Right cardiac atrium (tissue), 5 donors: ENCODE results near the gene ACTN1. TPM values are rescaled to one million over a fixed set of nuclear protein-coding genes. Genes with fewer than 3 reads are reported as not detected.

Source experiments
- ATAC-seq, 2 donors: fragments of 200-7000 bp; cut with Tn5 transposase; one replicate each; pipeline versions ENCODE4 v1.8.0 to v1.9.1; 2020; ENCODE audit warnings: moderate library complexity in 2 of 2, mild to moderate bottlenecking in 1 of 2
- DNase-seq, 3 donors: peaks; one replicate each; pipeline ENCODE4 v3.0.0-alpha.2; 2020
- H3K27ac ChIP-seq: one replicate; pipeline ENCODE4 v1.5.1; 2013; ENCODE audit warnings: mild to moderate bottlenecking, low read length, control low read depth, moderate library complexity
- H3K27me3 ChIP-seq: one replicate; pipeline ENCODE4 v1.6.1; 2013; ENCODE audit not compliant: control insufficient read depth, insufficient read depth
- H3K4me1 ChIP-seq: one replicate; pipeline ENCODE4 v1.6.1; 2013; ENCODE audit warnings: low read length; ENCODE audit not compliant: control insufficient read depth, insufficient read depth
- H3K4me3 ChIP-seq: one replicate; pipeline ENCODE4 v1.5.1; 2013; ENCODE audit warnings: low read length, control low read depth
- H3K9me3 ChIP-seq: one replicate; pipeline ENCODE4 v1.6.1; 2013; ENCODE audit warnings: low read length; ENCODE audit not compliant: control insufficient read depth
- WGBS: extraction: QIAGEN DNeasy Blood & Tissue Kit; methylation state at CpG from one replicate; pipeline ENCODE4 v1.1.7; 2013; 5-methylcytosine and 5-hydroxymethylcytosine counted together
- intact Hi-C, 4 donors: fragments of 100-400 bp; cut with DNase I; formaldehyde crosslinking; loops; one replicate each; pipeline versions ENCODE4 v1.11.0 to v1.14.0; 2022 to 2023
- polyA plus RNA-seq: library from polyadenylated mRNA; stranded (reverse); fragments of 200-250 nt; gene quantifications from one replicate; pipeline ENCODE4 v1.2.3, GENCODE V29; 2013
- total RNA-seq, 4 donors: library from RNA; stranded (reverse); fragmentation: NEBNext Ultra II Directional; extraction: Animal tissue kit (Norgen Biotek cat#: 25700); gene quantifications; one replicate each; pipeline ENCODE4 v1.2.1, GENCODE V29; 2021
- donor health status: healthy with polysubstance abuse.
- donor health status: DM: no; HTN: yes; CAD: no.
- donor health status: DM: no; HTN: no; CAD: no.
- donor health status: DM: no; HTN: yes; CAD: no; lungs with severe emphysema.
- donor health status: DM: yes; HTN: yes; CAD: no.

Gene ACTN1
- total and polyA plus RNA-seq, 5 donors: 80.5 to 305 (median 155) TPM

GRCh38 chr14:68913516-68913915 is 65.6 kb downstream of the ACTN1 start:
- H3K9me3 ChIP-seq: no peaks in the 10 kb centered on the region
- DNase-seq (peak in 1 of 3 donors; percentile 69), ATAC-seq (peak in 1 of 2 donors; percentile 17)
- intact Hi-C loops: loop anchor here (5.0 to 10.0 kb wide), 5 partner anchors 61 to 194 kb away; partner anchors contain the start of gene ACTN1 (in 2 of the 4)
- WGBS: 90% methylated on average over 3 of the region's 3 CpGs
- no peak overlapping the region for H3K4me3 ChIP-seq
- H3K27ac ChIP-seq: no peak overlapping the region
- no peaks in the 10 kb centered on the region for H3K27me3 ChIP-seq
- H3K4me1 ChIP-seq: peaks cover 3% of the 10 kb centered on the region

GRCh38 chr14:68911594-68912227 is 67.4 kb downstream of the ACTN1 start:
- peak; percentile 69 to 87 (median 82) for DNase-seq
- peak; percentile 78 to 84 for ATAC-seq
- no peaks in the 10 kb centered on the region for H3K9me3 ChIP-seq
- intact Hi-C loops: loop anchor here (5.0 to 10.0 kb wide), 5 partner anchors 63 to 196 kb away; partner anchors contain the start of gene ACTN1 (in 2 of the 4)
- H3K27ac ChIP-seq: no peak overlapping the region
- H3K4me1 ChIP-seq: peaks cover 3% of the 10 kb centered on the region
- H3K27me3 ChIP-seq: no peaks in the 10 kb centered on the region
- no peak overlapping the region for H3K4me3 ChIP-seq
- 42% methylated on average over 12 of the region's 12 CpGs for WGBS

- intact Hi-C loops: loop anchor here (5.0 to 10.0 kb wide), 5 partner anchors 64 to 197 kb away; partner anchors contain the start of gene ACTN1 (in 2 of the 4)
- Histone ChIP-seq H3K4me3 (no peak overlapping the region), H3K9me3 (no peaks in the 10 kb centered on the region), H3K4me1 (peaks cover 3% of the 10 kb centered on the region), H3K27me3 (no peaks in the 10 kb centered on the region), H3K27ac (no peak overlapping the region)
- WGBS: 69% methylated on average over 9 of the region's 9 CpGs
- peak in 1 of 3 donors; percentile 5 for DNase-seq
- ATAC-seq: no peak
Observed at GRCh38 chr14:68910540-68910939, 68.6 kb downstream of the ACTN1 start.

- no peak overlapping the region for H3K27ac ChIP-seq
- H3K4me3 ChIP-seq: no peak overlapping the region
- no peaks in the 10 kb centered on the region for H3K9me3 ChIP-seq
- DNase-seq (no peak), ATAC-seq (no peak)
- peaks cover 3% of the 10 kb centered on the region for H3K4me1 ChIP-seq
- WGBS: 89% methylated on average over 5 of the region's 5 CpGs
- H3K27me3 ChIP-seq: no peaks in the 10 kb centered on the region
- intact Hi-C loops: loop anchor here in 1 of 4 donors (10.0 kb wide), 1 partner anchor 186 kb away; no protein-coding TSS in a partner anchor
Observed at GRCh38 chr14:68908803-68909202, 70.3 kb downstream of the ACTN1 start.

GRCh38 chr14:68908201-68908600 is 70.9 kb downstream of the ACTN1 start:
- Histone ChIP-seq H3K9me3 (no peaks in the 10 kb centered on the region), H3K4me1 (peaks cover 3% of the 10 kb centered on the region), H3K4me3 (no peak overlapping the region), H3K27me3 (no peaks in the 10 kb centered on the region), H3K27ac (no peak overlapping the region)
- intact Hi-C loops: loop anchor here in 1 of 4 donors (10.0 kb wide), 1 partner anchor 187 kb away; no protein-coding TSS in a partner anchor
- DNase-seq (peak in 1 of 3 donors; percentile 22), ATAC-seq (no peak)
- WGBS: 81% methylated on average over 8 of the region's 8 CpGs

GRCh38 chr14:68906439-68906838 is 72.7 kb downstream of the ACTN1 start:
- no peak for ATAC-seq
- no peak overlapping the region for H3K27ac ChIP-seq
- no peaks in the 10 kb centered on the region for H3K4me1 ChIP-seq
- no peaks in the 10 kb centered on the region for H3K27me3 ChIP-seq
- DNase-seq: peak in 1 of 3 donors; percentile 38
- intact Hi-C loops: loop anchor here in 1 of 4 donors (10.0 kb wide), 1 partner anchor 188 kb away; no protein-coding TSS in a partner anchor
- WGBS: 73% methylated on average over 5 of the region's 5 CpGs
- H3K9me3 ChIP-seq: no peaks in the 10 kb centered on the region
- no peak overlapping the region for H3K4me3 ChIP-seq

- ATAC-seq: no peak
- 86% methylated on average over 16 of the region's 16 CpGs for WGBS
- H3K27ac ChIP-seq: no peak overlapping the region
- no peak overlapping the region for H3K4me3 ChIP-seq
- no peaks in the 10 kb centered on the region for H3K27me3 ChIP-seq
- no peaks in the 10 kb centered on the region for H3K9me3 ChIP-seq
- no peak for DNase-seq
- no peaks in the 10 kb centered on the region for H3K4me1 ChIP-seq
- intact Hi-C loops: loop anchor here in 1 of 4 donors (10.0 kb wide), 1 partner anchor 190 kb away; no protein-coding TSS in a partner anchor
Observed at GRCh38 chr14:68905107-68905895, 73.8 kb downstream of the ACTN1 start.

- DNase-seq: peak in 1 of 3 donors; percentile 24
- intact Hi-C loops: loop anchor here in 1 of 4 donors (10.0 kb wide), 1 partner anchor 192 kb away; no protein-coding TSS in a partner anchor
- Histone ChIP-seq H3K4me3 (no peak overlapping the region), H3K9me3 (no peaks in the 10 kb centered on the region), H3K27me3 (no peaks in the 10 kb centered on the region), H3K27ac (no peak overlapping the region), H3K4me1 (no peaks in the 10 kb centered on the region)
- 93% methylated on average over 14 of the region's 14 CpGs for WGBS
- no peak for ATAC-seq
Observed at GRCh38 chr14:68902357-68902756, 76.7 kb downstream of the ACTN1 start.

GRCh38 chr14:68899033-68899603 is 80.0 kb downstream of the ACTN1 start:
- no peaks in the 10 kb centered on the region for H3K27me3 ChIP-seq
- no peak overlapping the region for H3K4me3 ChIP-seq
- no peaks in the 10 kb centered on the region for H3K9me3 ChIP-seq
- ATAC-seq: peak in 1 of 2 donors; percentile 11
- intact Hi-C loops: no loop called here
- peaks cover 4% of the 10 kb centered on the region for H3K4me1 ChIP-seq
- 93% methylated on average over 1 of the region's 1 CpG for WGBS
- no peak overlapping the region for H3K27ac ChIP-seq
- DNase-seq: peak in 1 of 3 donors; percentile 38

GRCh38 chr14:68898248-68899032 is 80.7 kb downstream of the ACTN1 start:
- H3K27ac ChIP-seq: no peak overlapping the region

More at GRCh38 chr14:68898248-68899032, 80.7 kb downstream of the ACTN1 start:
- H3K4me3 ChIP-seq: no peak overlapping the region
- intact Hi-C loops: no loop called here
- WGBS: 83% methylated on average over 13 of the region's 13 CpGs
- H3K9me3 ChIP-seq: no peaks in the 10 kb centered on the region
- DNase-seq (peak in 1 of 3 donors; percentile 26), ATAC-seq (peak in 1 of 2 donors; percentile 10)
- peaks cover 4% of the 10 kb centered on the region for H3K4me1 ChIP-seq
- no peaks in the 10 kb centered on the region for H3K27me3 ChIP-seq
